ENCODE measurements around the gene TDRD5. TPM values are rescaled to one million over a fixed set of nuclear protein-coding genes. Genes with fewer than 3 reads are reported as not detected.

TDRD5 gene
- polyA plus RNA-seq, 1 donor from 2014 or later, result not detected

GRCh38 chr1:179601093-179601492, 9.5 kb downstream of the TDRD5 start:
- Histone ChIP-seq H4K20me1 (ENCODE audit: insufficient read depth) (no peaks in the 10 kb centered on the region), H3K9ac (ENCODE audit: low read length) (no peak overlapping the region), H3K4me3 (ENCODE audit: low read length) (no peak overlapping the region), H3K27ac (ENCODE audit: low read length) (no peak overlapping the region), H3K36me3 (ENCODE audit: insufficient read depth, low read length) (no peaks in the 10 kb centered on the region), H3K79me2 (replicated peaks; ENCODE audit: insufficient read depth, low read length) (no peaks in the 10 kb centered on the region), H3F3A (ENCODE audit: insufficient read depth, low read length, poor library complexity, severe bottlenecking) (no peaks in the 10 kb centered on the region), H3K4me2 (ENCODE audit: low read length) (no peak overlapping the region), H3K9me3 (ENCODE audit: low read length) (no peaks in the 10 kb centered on the region), H3K27me3 (ENCODE audit: insufficient read depth, low read depth, low read length) (no peaks in the 10 kb centered on the region), H2AFZ (ENCODE audit: low read depth, low read length) (no peak overlapping the region), H3K9me2 (ENCODE audit: insufficient read depth, low read length) (no peaks in the 10 kb centered on the region)
- no peak for TF ChIP-seq MXI1 (conservative IDR thresholded peaks at IDR 0.05; ENCODE audit: poor library complexity, severe bottlenecking)
- no peak for TF ChIP-seq POLR2AphosphoS5 (IDR thresholded peaks at IDR 0.05)

GRCh38 chr1:179612361-179612760, 20.7 kb downstream of the TDRD5 start:
- Histone ChIP-seq H3K27me3 (ENCODE audit: insufficient read depth, low read depth, low read length) (no peaks in the 10 kb centered on the region), H2AFZ (ENCODE audit: low read depth, low read length) (no peak overlapping the region), H4K20me1 (ENCODE audit: insufficient read depth) (no peaks in the 10 kb centered on the region), H3K9me2 (ENCODE audit: insufficient read depth, low read length) (no peaks in the 10 kb centered on the region), H3K27ac (ENCODE audit: low read length) (no peak overlapping the region), H3K36me3 (ENCODE audit: insufficient read depth, low read length) (no peaks in the 10 kb centered on the region), H3K4me2 (ENCODE audit: low read length) (no peak overlapping the region), H3K9me3 (ENCODE audit: low read length) (no peaks in the 10 kb centered on the region), H3K4me3 (ENCODE audit: low read length) (no peak overlapping the region), H3K79me2 (replicated peaks; ENCODE audit: insufficient read depth, low read length) (no peaks in the 10 kb centered on the region), H3F3A (ENCODE audit: insufficient read depth, low read length, poor library complexity, severe bottlenecking) (no peaks in the 10 kb centered on the region), H3K9ac (ENCODE audit: low read length) (no peak overlapping the region)
- TF ChIP-seq EP300 (conservative IDR thresholded peaks at IDR 0.05; ENCODE audit: poor library complexity, severe bottlenecking), result no peak
- TF ChIP-seq REST (IDR thresholded peaks at IDR 0.05; ENCODE audit: borderline replicate concordance), result no peak
- no peak for TF ChIP-seq EZH2 (IDR thresholded peaks at IDR 0.05; ENCODE audit: borderline replicate concordance, insufficient read depth, low read length, poor library complexity, severe bottlenecking)
- no peak for TF ChIP-seq CTCF (IDR thresholded peaks at IDR 0.05; ENCODE audit: poor library complexity, severe bottlenecking)
- TF ChIP-seq POLR2AphosphoS5 (IDR thresholded peaks at IDR 0.05), result no peak
- TF ChIP-seq MXI1 (conservative IDR thresholded peaks at IDR 0.05; ENCODE audit: poor library complexity, severe bottlenecking), result no peak
- no peak for TF ChIP-seq TAF1 (IDR thresholded peaks at IDR 0.05; ENCODE audit: low read depth)
- TF ChIP-seq RAD21 (conservative IDR thresholded peaks at IDR 0.05), result no peak
- no peak for TF ChIP-seq SMC3 (conservative IDR thresholded peaks at IDR 0.05; ENCODE audit: poor library complexity)

- TF ChIP-seq MXI1 (conservative IDR thresholded peaks at IDR 0.05; ENCODE audit: poor library complexity, severe bottlenecking), result no peak
- no peak for TF ChIP-seq TAF1 (IDR thresholded peaks at IDR 0.05; ENCODE audit: low read depth)
- no peak for TF ChIP-seq EP300 (conservative IDR thresholded peaks at IDR 0.05; ENCODE audit: poor library complexity, severe bottlenecking)
- no peak for TF ChIP-seq EZH2 (IDR thresholded peaks at IDR 0.05; ENCODE audit: borderline replicate concordance, insufficient read depth, low read length, poor library complexity, severe bottlenecking)
- TF ChIP-seq POLR2AphosphoS5 (IDR thresholded peaks at IDR 0.05), result no peak
- no peak for TF ChIP-seq CTCF (IDR thresholded peaks at IDR 0.05; ENCODE audit: poor library complexity, severe bottlenecking)
- TF ChIP-seq SMC3 (conservative IDR thresholded peaks at IDR 0.05; ENCODE audit: poor library complexity), result no peak
- no peak for TF ChIP-seq REST (IDR thresholded peaks at IDR 0.05; ENCODE audit: borderline replicate concordance)
- no peak for TF ChIP-seq RAD21 (conservative IDR thresholded peaks at IDR 0.05)
- no peaks in the 10 kb centered on the region for H3F3A ChIP-seq (ENCODE audit: insufficient read depth, low read length, poor library complexity, severe bottlenecking)
- H3K9me2 ChIP-seq (ENCODE audit: insufficient read depth, low read length), result no peaks in the 10 kb centered on the region
- H3K27ac ChIP-seq (ENCODE audit: low read length), result no peak overlapping the region
- no peak overlapping the region for H3K4me2 ChIP-seq (ENCODE audit: low read length)
- H3K9me3 ChIP-seq (ENCODE audit: low read length), result no peaks in the 10 kb centered on the region
- no peak overlapping the region for H3K9ac ChIP-seq (ENCODE audit: low read length)
- H3K79me2 ChIP-seq (replicated peaks; ENCODE audit: insufficient read depth, low read length), result no peaks in the 10 kb centered on the region
- no peaks in the 10 kb centered on the region for H4K20me1 ChIP-seq (ENCODE audit: insufficient read depth)
- H3K36me3 ChIP-seq (ENCODE audit: insufficient read depth, low read length), result no peaks in the 10 kb centered on the region
- no peak overlapping the region for H3K4me3 ChIP-seq (ENCODE audit: low read length)
- H2AFZ ChIP-seq (ENCODE audit: low read depth, low read length), result no peak overlapping the region
- no peaks in the 10 kb centered on the region for H3K27me3 ChIP-seq (ENCODE audit: insufficient read depth, low read depth, low read length)
Observed at GRCh38 chr1:179630719-179631118, 39.1 kb downstream of the TDRD5 start.
